Immature natural killer cell (primary cell): ENCODE results near the gene NHERF1. TPM values are rescaled to one million over a fixed set of nuclear protein-coding genes. Genes with fewer than 3 reads are reported as not detected.

Source experiments
- DNase-seq, 3 donors: peaks; one replicate each; pipeline ENCODE4 v3.0.0; 2022; ENCODE audit warnings: mixed read lengths in 1 of 3
- H3K27ac Mint-ChIP-seq, 6 donors: one replicate each; pipeline ENCODE4 v1.8.0; 2020; ENCODE audit warnings: mixed read lengths in 6 of 6, mild to moderate bottlenecking in 5 of 6, inconsistent platforms in 4 of 6, moderate library complexity in 3 of 6
- H3K27me3 Mint-ChIP-seq, 3 donors: one replicate each; pipeline ENCODE4 v1.8.0; 2020 to 2021; ENCODE audit warnings: low read depth in 3 of 3, mild to moderate bottlenecking in 3 of 3, mixed read lengths in 3 of 3, moderate library complexity in 3 of 3, inconsistent platforms in 1 of 3
- H3K36me3 Mint-ChIP-seq, 3 donors: one replicate each; pipeline ENCODE4 v1.8.0; 2020; ENCODE audit warnings: mixed read lengths in 3 of 3, inconsistent platforms in 2 of 3, mild to moderate bottlenecking in 2 of 3
- H3K4me1 Mint-ChIP-seq, 2 donors: one replicate each; pipeline ENCODE4 v1.8.0; 2020; ENCODE audit warnings: inconsistent platforms in 2 of 2, mild to moderate bottlenecking in 2 of 2, mixed read lengths in 2 of 2, moderate library complexity in 1 of 2
- H3K4me3 Mint-ChIP-seq, 5 donors: one replicate each; pipeline ENCODE4 v1.8.0; 2020; ENCODE audit warnings: mild to moderate bottlenecking in 5 of 5, mixed read lengths in 5 of 5, inconsistent platforms in 3 of 5, moderate library complexity in 3 of 5
- H3K9me3 Mint-ChIP-seq, 6 donors: one replicate each; pipeline ENCODE4 v1.8.0; 2020; ENCODE audit warnings: mild to moderate bottlenecking in 6 of 6, mixed read lengths in 6 of 6, inconsistent platforms in 4 of 6, moderate library complexity in 3 of 6
- polyA plus RNA-seq, 3 donors: library from polyadenylated mRNA; unstranded; fragments of 300-500 nt; fragmentation: Illumina TruSeq; gene quantifications; one replicate each; pipeline ENCODE4 v1.2.3, GENCODE V29; 2021

The NHERF1 gene
- polyA plus RNA-seq, 3 donors from 2014 or later = 566 to 1,121 (median 751) TPM

DNA sequence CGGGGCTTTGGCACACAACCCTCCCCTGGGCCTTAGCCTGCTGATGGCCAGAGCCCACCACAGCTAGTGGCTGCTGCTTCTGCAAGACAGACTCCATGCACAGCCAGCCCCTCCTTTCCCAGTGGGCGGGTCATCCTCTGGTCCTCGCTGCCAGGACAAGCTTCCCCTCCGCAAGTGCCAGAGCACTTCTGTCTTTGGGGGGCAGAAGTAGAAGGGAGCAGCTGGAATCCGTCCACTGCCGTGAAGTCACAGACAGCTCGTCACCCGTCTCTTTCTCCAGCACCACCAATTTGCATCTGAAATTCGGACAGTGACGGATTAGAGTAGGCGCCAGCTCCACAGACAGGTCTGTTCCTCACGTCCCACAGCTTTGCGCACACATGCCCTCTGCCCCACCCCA is 59.0 kb downstream of the NHERF1 start:
- no peaks in the 10 kb centered on the region for H3K9me3 Mint-ChIP-seq
- peaks cover 10 to 24% (median 17%) of the 10 kb centered on the region in 3 donors for H3K36me3 Mint-ChIP-seq

DNA sequence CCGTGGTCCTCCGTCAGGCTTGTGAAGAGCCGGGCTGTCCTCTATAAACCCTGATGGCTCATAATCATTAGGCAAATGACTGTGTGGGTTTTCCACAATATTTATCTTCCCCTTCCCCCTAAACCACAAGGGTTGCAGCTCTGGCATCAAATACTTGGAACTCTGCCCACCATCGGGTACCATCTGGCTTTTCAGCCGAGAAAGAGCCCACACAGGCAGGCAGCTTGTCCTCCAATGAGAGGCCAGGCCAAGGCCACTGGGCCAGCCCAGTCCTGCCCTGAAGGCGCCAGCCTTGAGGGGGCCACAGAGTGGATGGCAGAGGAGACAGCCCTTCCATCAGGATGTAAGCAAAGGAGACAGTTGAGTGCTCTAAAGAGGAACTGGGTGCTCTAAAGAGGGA is 59.5 kb downstream of the NHERF1 start:
- Mint-ChIP-seq H3K27ac (no peak overlapping the region), H3K36me3 (peaks cover 10 to 22% (median 17%) of the 10 kb centered on the region in 3 donors), H3K4me3 (no peak overlapping the region), H3K27me3 (peaks cover 0 to 5% (median 0%) of the 10 kb centered on the region in 3 donors), H3K4me1 (peaks cover 0 to 1% of the 10 kb centered on the region in 2 donors), H3K9me3 (no peaks in the 10 kb centered on the region)
- no peak for DNase-seq

More for the DNA sequence above, 59.0 kb downstream of the NHERF1 start:
- DNase-seq = no peak
- no peak overlapping the region for H3K27ac Mint-ChIP-seq
- peaks cover 0 to 1% of the 10 kb centered on the region in 2 donors for H3K4me1 Mint-ChIP-seq
- H3K27me3 Mint-ChIP-seq = peaks cover 0 to 5% (median 0%) of the 10 kb centered on the region in 3 donors
- no peak overlapping the region for H3K4me3 Mint-ChIP-seq

DNA sequence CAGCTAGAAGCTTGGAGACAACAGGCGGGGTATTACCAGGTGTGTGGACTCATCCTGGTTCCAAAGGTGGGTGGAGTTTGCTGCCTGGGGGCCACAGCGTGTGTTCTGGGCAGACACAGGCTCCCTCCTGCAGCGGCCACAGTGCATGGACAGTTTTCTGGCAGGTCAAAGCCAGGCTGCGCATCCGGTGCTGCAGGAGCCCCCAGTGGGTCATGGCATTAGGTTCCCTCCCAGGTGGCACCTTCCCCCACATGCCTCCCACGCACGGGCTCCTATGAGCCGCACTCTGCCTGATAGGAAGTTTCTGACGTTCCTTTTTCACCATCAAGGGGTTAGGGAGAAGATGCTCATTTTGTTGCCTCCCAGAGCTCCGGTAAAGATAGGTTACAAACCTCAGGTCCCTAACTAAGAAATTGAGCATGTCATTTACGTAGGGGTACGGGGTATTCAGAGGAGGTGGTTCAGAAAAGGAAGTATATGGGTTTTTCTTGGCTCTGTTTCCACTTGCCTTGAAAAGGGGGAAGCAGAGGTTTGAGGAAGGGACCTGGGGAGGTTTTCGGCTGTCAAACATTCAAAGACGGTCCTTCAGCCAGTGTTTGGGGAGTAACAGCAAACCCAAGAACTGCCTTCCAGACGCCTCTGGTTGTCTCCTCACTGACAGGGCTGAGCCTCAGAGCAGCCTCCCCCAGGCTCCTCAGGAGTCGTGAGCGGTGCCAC is 60.4 kb downstream of the NHERF1 start:
- H3K27me3 Mint-ChIP-seq = peaks cover 0 to 5% (median 0%) of the 10 kb centered on the region in 3 donors
- no peak overlapping the region for H3K27ac Mint-ChIP-seq
- H3K4me1 Mint-ChIP-seq = peaks cover 0 to 1% of the 10 kb centered on the region in 2 donors
- H3K4me3 Mint-ChIP-seq = no peak overlapping the region
- H3K9me3 Mint-ChIP-seq = no peaks in the 10 kb centered on the region
- no peak for DNase-seq
- H3K36me3 Mint-ChIP-seq = peaks cover 10 to 19% (median 15%) of the 10 kb centered on the region in 3 donors

DNA sequence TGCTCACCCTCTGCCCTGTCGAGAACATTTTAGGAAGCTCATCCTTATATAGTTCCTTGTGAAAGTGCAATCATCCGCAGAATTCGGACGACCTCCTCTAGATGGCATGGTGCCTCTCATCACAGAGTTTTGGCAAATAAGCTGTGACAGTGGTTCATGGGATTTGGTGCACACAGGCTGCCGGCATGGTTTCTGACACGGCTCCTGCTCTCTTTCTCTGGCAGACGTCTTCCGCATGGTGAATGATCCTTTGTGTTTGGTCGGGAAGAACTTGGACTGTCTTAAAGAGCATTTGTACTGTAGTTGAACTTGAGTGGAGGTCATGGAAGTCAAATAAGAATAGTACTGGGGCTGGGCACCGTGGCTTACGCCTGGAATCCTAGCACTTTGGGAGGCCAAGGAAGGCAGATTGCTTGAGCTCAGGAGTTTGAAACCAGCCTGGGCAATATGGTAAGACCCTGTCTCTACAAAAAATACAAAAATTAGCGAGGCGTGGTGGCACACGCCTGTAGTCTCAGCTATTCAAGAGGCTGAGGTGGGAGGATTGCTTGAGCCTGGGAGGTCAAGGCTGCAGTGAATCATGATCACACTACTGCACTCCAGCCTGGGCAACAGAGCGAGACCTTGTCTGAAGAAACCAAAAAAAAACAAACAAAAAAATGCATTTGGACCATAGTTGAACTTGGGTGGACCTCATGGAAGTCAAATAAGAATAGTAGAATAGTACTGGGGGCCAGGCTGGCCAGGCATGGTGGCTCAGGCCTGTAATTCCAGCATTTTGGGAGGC is 62.5 kb downstream of the NHERF1 start:
- H3K4me3 Mint-ChIP-seq = no peak overlapping the region
- H3K36me3 Mint-ChIP-seq = peaks cover 9 to 12% (median 10%) of the 10 kb centered on the region in 3 donors
- no peak for DNase-seq
- peaks cover 4 to 11% of the 10 kb centered on the region in 2 donors for H3K4me1 Mint-ChIP-seq
- H3K9me3 Mint-ChIP-seq = no peaks in the 10 kb centered on the region
- H3K27me3 Mint-ChIP-seq = peaks cover 0 to 3% (median 0%) of the 10 kb centered on the region in 3 donors
- H3K27ac Mint-ChIP-seq = no peak overlapping the region

DNA sequence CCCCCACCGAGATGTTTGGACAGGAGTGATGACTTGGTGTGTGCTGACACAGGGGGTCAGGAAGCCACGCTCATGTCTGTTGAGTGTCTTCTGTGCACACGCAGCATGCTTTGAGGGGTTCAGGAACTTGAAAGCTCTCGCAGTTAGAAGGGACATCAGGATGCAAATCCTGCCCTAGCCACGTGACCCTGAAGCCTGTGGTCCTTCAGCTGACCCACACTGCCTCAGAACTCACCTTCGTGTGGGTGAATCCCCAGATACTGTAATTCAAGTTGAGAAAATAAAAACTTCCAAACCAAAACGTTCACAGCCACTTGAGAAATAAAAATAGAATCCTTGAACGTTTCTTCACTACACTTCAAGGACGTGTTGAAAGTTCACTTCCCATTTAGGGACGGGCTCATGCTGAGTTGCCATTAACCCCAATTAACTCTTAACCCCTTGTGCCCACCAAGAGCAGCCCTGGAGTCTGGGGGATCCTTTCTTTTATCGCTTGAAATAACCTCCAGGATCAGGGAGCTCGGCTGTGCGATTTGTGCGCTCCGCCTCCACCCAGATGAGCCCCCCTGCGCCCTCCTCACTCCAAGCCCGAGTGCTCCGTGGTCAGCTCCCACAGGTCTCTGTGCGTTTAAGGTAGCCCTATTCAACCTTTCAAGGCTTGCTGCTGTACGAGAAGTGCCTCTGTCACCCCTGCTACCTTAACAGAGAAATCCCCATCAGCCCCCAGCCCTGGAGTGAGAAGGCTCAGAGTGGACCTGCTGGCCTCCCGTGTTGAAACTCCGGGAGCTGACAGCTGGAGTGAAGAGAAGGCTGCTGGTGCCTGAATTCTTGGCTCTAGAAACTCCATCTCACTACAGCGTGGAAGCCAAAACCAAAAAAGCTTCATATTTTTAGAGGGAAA is 63.9 kb downstream of the NHERF1 start:
- Mint-ChIP-seq H3K36me3 (peaks cover 10 to 14% (median 12%) of the 10 kb centered on the region in 3 donors), H3K27me3 (peaks cover 0 to 1% (median 0%) of the 10 kb centered on the region in 3 donors), H3K4me1 (peaks cover 5 to 14% of the 10 kb centered on the region in 2 donors), H3K4me3 (no peak overlapping the region), H3K27ac (no peak overlapping the region), H3K9me3 (no peaks in the 10 kb centered on the region)
- DNase-seq = no peak

DNA sequence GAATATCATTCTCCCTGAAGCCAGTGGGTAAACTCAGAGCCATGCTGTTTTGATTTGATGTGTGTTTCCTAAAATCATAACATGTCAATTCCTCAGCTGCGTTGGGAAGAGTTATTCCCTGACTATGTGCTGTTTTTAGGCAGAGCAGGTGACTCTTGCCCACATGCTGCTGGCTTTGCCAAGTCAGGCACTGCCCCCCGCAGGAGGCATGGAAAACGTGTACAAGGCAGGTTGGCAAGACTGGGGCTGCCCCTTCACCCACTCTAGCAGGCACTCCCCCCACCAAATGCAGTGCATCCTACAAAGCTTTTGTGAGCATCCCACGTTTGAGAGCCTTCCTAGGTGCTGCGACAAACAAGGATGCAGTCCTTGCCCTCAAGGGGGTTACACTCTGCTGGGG is 66.0 kb downstream of the NHERF1 start:
- H3K9me3 Mint-ChIP-seq = no peaks in the 10 kb centered on the region
- peaks cover 8 to 20% (median 11%) of the 10 kb centered on the region in 3 donors for H3K36me3 Mint-ChIP-seq

DNA sequence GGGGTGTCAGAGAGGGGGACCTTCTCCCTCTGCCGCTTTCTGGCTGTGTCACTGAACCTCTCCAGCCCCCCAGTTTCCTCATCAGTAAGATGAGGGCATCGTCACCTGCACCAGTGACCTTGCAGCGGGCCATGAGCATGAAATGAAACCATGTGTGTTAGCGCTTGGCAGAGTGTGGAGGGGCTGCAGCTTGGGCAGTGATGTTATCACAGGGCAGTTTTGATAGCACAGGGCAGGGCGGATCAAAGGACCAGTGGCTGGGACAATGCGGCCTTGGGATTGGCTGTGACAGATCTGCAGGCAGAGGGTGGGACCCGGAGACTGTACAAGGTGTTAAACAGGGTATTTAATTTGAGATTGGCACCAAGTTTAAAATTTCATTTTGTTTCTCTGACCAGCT is 66.6 kb downstream of the NHERF1 start:
- Mint-ChIP-seq H3K27ac (peak overlapping the region in 1 of 6 donors; percentile 47), H3K4me3 (no peak overlapping the region), H3K27me3 (peaks cover 0 to 2% (median 0%) of the 10 kb centered on the region in 3 donors), H3K4me1 (peaks cover 5 to 14% of the 10 kb centered on the region in 2 donors), H3K36me3 (peaks cover 6 to 18% (median 8%) of the 10 kb centered on the region in 3 donors), H3K9me3 (no peaks in the 10 kb centered on the region)
- no peak for DNase-seq

More for the DNA sequence above, 66.0 kb downstream of the NHERF1 start:
- no peak overlapping the region for H3K27ac Mint-ChIP-seq
- H3K4me1 Mint-ChIP-seq = peaks cover 5 to 14% of the 10 kb centered on the region in 2 donors
- no peak overlapping the region for H3K4me3 Mint-ChIP-seq
- DNase-seq = no peak
- H3K27me3 Mint-ChIP-seq = peaks cover 0 to 3% (median 0%) of the 10 kb centered on the region in 3 donors

DNA sequence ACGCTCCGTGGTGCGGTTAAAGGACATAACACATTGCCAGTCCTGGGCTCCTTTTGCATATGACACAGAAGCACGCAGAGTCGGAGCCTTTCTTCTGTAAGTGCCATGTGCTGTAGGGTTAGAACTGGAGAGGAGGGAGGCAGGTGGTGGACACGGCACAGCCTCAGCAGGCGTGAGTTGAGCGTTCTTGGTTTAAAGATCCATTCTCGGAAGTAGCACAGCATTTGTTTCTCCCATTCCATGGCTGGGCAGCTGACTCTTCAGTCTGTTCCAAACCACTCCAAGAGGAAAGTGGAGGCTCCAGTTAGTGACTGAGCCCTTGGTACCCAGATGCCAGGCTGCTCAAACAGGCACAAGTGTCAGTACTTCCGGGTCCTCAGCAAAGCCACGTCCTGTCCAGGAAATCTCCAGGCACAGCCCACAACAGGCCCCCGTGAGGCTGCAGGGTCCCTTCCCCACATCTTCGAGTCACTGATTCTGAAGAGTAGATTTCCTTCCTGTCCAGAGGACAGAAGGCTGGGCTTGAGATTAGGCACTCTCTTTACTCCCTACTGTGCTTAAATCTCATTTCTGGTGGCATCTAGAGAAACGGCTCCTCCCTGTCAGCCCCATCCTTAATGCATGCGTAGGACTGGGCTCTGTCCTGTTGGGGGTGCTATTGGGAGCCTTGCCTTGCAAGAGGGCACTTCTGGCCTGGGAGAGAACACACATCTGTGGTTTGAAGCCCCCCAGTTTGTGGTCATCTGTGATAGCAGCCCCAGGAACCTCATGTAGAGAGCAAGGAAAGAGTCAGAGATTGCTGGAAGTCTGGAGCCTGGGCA is 67.3 kb downstream of the NHERF1 start:
- Mint-ChIP-seq H3K27ac (peak overlapping the region in 1 of 6 donors; percentile 34), H3K36me3 (peaks cover 3 to 13% (median 6%) of the 10 kb centered on the region in 3 donors), H3K9me3 (no peaks in the 10 kb centered on the region), H3K27me3 (peaks cover 0 to 2% (median 0%) of the 10 kb centered on the region in 3 donors), H3K4me1 (peaks cover 5 to 14% of the 10 kb centered on the region in 2 donors), H3K4me3 (no peak overlapping the region)
- no peak for DNase-seq

DNA sequence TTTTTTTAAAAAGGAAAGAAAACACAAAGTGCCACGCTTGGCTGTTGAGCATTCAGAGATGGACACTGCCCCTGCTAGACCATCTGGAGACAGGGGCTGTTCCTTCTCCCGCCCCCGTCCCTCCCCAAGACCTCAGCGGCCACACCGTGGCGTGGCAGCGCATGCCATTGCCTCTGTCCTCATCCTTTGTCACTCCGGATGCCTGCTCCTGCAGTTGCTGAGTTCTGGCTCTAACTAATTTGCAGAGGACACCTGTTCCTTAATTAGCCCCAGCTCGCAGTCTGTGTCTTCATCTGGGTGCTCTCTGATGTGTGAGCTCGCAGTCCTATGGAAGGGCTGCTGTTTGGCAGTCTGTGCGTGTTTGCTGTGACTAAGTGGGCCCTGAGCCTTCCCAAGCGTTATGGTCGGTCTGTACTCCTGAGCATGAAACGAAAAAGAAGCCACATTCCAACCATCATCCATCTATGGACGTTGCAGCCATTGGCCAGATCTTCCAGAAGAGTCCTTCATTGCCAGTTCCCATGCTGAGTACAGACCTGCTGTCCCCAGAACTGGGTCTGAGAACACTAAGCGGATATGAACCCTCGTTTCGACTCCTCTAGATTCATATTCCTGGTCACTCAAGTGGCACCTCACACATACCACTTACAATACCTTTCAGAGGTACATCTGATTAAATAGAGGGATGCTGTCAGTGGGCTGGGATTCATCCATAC is 68.6 kb downstream of the NHERF1 start:
- no peak overlapping the region for H3K4me3 Mint-ChIP-seq
- peaks cover 5 to 14% of the 10 kb centered on the region in 2 donors for H3K4me1 Mint-ChIP-seq
- peaks cover 0 to 2% (median 0%) of the 10 kb centered on the region in 3 donors for H3K27me3 Mint-ChIP-seq
- no peak overlapping the region for H3K27ac Mint-ChIP-seq
- DNase-seq = no peak
- H3K9me3 Mint-ChIP-seq = no peaks in the 10 kb centered on the region
- peaks cover 6 to 12% (median 7%) of the 10 kb centered on the region in 3 donors for H3K36me3 Mint-ChIP-seq

DNA sequence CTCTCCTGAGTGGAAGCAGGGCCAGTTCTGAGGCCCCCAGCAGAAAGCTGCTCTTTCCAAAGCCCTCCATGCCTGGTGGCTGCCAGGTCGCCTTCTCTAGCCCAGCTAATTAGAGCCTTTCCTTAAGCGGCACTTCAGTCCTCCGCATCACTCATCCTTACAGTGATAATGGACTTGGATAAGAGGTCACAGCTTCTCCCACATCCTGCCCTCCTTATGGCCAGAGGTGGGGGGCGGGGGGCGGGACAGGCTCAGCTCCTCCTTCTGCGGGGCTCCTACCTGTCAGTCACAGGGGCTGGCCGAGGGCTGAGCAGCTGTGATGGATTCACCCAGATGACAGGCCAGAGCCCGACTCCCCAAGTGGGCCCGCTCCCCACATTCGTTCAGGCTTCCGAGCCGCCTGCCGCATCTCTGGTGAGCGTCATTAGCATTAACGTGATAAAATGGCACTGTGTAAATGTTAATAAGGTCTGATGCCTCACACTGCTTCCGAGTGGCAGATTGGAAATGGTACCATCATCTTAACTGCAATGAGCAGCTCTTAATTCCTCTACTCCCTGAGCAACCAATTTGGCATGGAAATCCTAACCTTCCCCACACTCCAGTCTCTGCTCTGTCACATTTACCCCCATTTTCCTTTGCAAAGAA is 70.0 kb downstream of the NHERF1 start:
- H3K27ac Mint-ChIP-seq = no peak overlapping the region
- H3K27me3 Mint-ChIP-seq = peaks cover 0 to 2% (median 0%) of the 10 kb centered on the region in 3 donors
- H3K4me1 Mint-ChIP-seq = peaks cover 5 to 14% of the 10 kb centered on the region in 2 donors
- no peak for DNase-seq
- H3K36me3 Mint-ChIP-seq = peaks cover 6 to 12% (median 7%) of the 10 kb centered on the region in 3 donors
- H3K9me3 Mint-ChIP-seq = no peaks in the 10 kb centered on the region
- H3K4me3 Mint-ChIP-seq = no peak overlapping the region
